SK-N-SH (cell line): Measurements from ENCODE around the gene OCIAD2. TPM values are rescaled to one million over a fixed set of nuclear protein-coding genes. Genes with fewer than 3 reads are reported as not detected.
A peak's percentile ranks its signal among the peaks of the same experiment; 100 is the strongest.

ENCODE experiments used
- CTCF ChIA-PET: fragments of 300-600, 350-600 bp; formaldehyde crosslinking; extraction: SDS; loops from one replicate; lab custom pipeline; 2021; lab: Yijun Ruan, JAX
- POLR2A ChIA-PET: fragments of 350-600 bp; sonication (Branson Sonifier 250); formaldehyde crosslinking; extraction: SDS; loops from one replicate; lab custom pipeline; 2020; ENCODE audit warnings: antibody characterized with exemption, inconsistent platforms; lab: Yijun Ruan, JAX
- DNase-seq: peaks from one replicate; pipeline ENCODE4 v3.0.0; 2012
- H2AFZ ChIP-seq: fragments of 200-600 bp; sonication (generic); 2 replicates; pipeline ENCODE4 v1.8.1; 2016; ENCODE audit warnings: antibody characterized with exemption, mild to moderate bottlenecking, low read depth
- H3F3A ChIP-seq: fragments of 200-600 bp; sonication (generic); replicated peaks from 2 replicates; pipeline ENCODE3; 2016; ENCODE audit warnings: antibody characterized with exemption, mild to moderate bottlenecking; ENCODE audit not compliant: insufficient read depth
- H3K27ac ChIP-seq, 2 experiments: fragments of 200-500 bp in 1 of 2; fragments of 200-600 bp in 1 of 2; sonication (Bioruptor generic) in 1 of 2; sonication (generic), shearing (Covaris generic) in 1 of 2; 2 replicates each; pipeline versions ENCODE4 v1.5.1 to v1.6.1; 2014 to 2016; ENCODE audit warnings: low read depth in 2 of 2, inconsistent platforms in 1 of 2, low read length in 1 of 2, mild to moderate bottlenecking in 1 of 2, mixed read lengths in 1 of 2
- H3K27me3 ChIP-seq: fragments of 200-600 bp; sonication (generic), shearing (Covaris generic); 2 replicates; pipeline ENCODE4 v1.6.1; 2016; ENCODE audit warnings: mixed run types; ENCODE audit not compliant: insufficient read depth
- H3K36me3 ChIP-seq, 2 experiments: fragments of 200-500 bp in 1 of 2; fragments of 200-600 bp in 1 of 2; sonication (Bioruptor generic) in 1 of 2; sonication (generic) in 1 of 2; replicated peaks in 1 of 2; 2 replicates each; pipeline versions ENCODE3 to v1.5.1; 2014 to 2016; ENCODE audit warnings: low read length in 1 of 2, mild to moderate bottlenecking in 1 of 2; ENCODE audit not compliant: insufficient read depth in 2 of 2, control insufficient read depth in 1 of 2
- H3K4me1 ChIP-seq, 2 experiments: fragments of 200-500 bp in 1 of 2; fragments of 200-600 bp in 1 of 2; sonication (Bioruptor generic) in 1 of 2; sonication (generic), shearing (Covaris generic) in 1 of 2; 2 replicates each; pipeline versions ENCODE4 v1.5.1 to v1.6.1; 2014 to 2016; ENCODE audit warnings: low read depth in 1 of 2, low read length in 1 of 2, mixed run types in 1 of 2; ENCODE audit not compliant: insufficient read depth in 2 of 2, control insufficient read depth in 1 of 2
- H3K4me2 ChIP-seq: fragments of 200-600 bp; sonication (generic), shearing (Covaris generic); 2 replicates; pipeline ENCODE4 v1.6.1; 2017; ENCODE audit warnings: mixed run types
- H3K4me3 ChIP-seq, 2 experiments: fragments of 200-500 bp in 1 of 2; fragments of 200-600 bp in 1 of 2; sonication (Bioruptor generic) in 1 of 2; sonication (generic), shearing (Covaris generic) in 1 of 2; 2 replicates each; pipeline versions ENCODE4 v1.5.1 to v1.8.1; 2014 to 2016; ENCODE audit warnings: low read depth in 2 of 2, inconsistent platforms in 1 of 2, low read length in 1 of 2, mild to moderate bottlenecking in 1 of 2, mixed read lengths in 1 of 2, moderate library complexity in 1 of 2
- H3K79me2 ChIP-seq: fragments of 200-600 bp; sonication (generic); 2 replicates; pipeline ENCODE4 v1.8.1; 2017; ENCODE audit warnings: mild to moderate bottlenecking; ENCODE audit not compliant: insufficient read depth
- H3K9ac ChIP-seq: fragments of 200-600 bp; sonication (generic); 2 replicates; pipeline ENCODE4 v1.6.1; 2017; ENCODE audit warnings: mixed run types
- H3K9me2 ChIP-seq: fragments of 200-600 bp; sonication (generic); 2 replicates; pipeline ENCODE4 v1.6.1; 2017; ENCODE audit warnings: mixed run types
- H3K9me3 ChIP-seq: fragments of 200-600 bp; sonication (generic); 2 replicates; pipeline ENCODE4 v1.6.1; 2017; ENCODE audit warnings: mixed run types, mild to moderate bottlenecking, moderate library complexity
- H4K20me1 ChIP-seq: fragments of 200-600 bp; sonication (generic); 2 replicates; pipeline ENCODE4 v1.6.1; 2017; ENCODE audit warnings: mild to moderate bottlenecking, mixed run types; ENCODE audit not compliant: insufficient read depth
- CHD2 ChIP-seq: fragments of 150-350 bp; IDR thresholded peaks from 2 replicates; pipeline ENCODE4 v1.6.1; 2018; ENCODE audit warnings: low read length; ENCODE audit not compliant: partially characterized antibody
- CTCF ChIP-seq: fragments of 200-600 bp; sonication (generic); IDR thresholded peaks from 2 replicates; pipeline ENCODE4 v1.6.1; 2017; ENCODE audit warnings: antibody characterized with exemption, mild to moderate bottlenecking, moderate library complexity
- EP300 ChIP-seq, 2 experiments: IDR thresholded peaks; 2 replicates each; pipeline versions ENCODE4 v1.4.0 to v1.6.1; 2012; ENCODE audit warnings: borderline replicate concordance in 1 of 2, low read depth in 1 of 2, low read length in 1 of 2
- EZH2phosphoT487 ChIP-seq: fragments of 200-600 bp; sonication (generic); IDR thresholded peaks from 2 replicates; pipeline ENCODE4 v1.6.1; 2017; ENCODE audit warnings: low read depth, mixed run types, mild to moderate bottlenecking, antibody characterized with exemption, moderate library complexity, borderline replicate concordance
- FOXJ3 ChIP-seq: sonication (generic); formaldehyde crosslinking; IDR thresholded peaks from 2 replicates; pipeline ENCODE4 v1.5.1; 2020; ENCODE audit warnings: mild to moderate bottlenecking, missing genetic modification reagents
- IRF3 ChIP-seq: fragments of 150-350 bp; IDR thresholded peaks from 2 replicates; pipeline ENCODE4 v1.6.1; 2016; ENCODE audit warnings: mild to moderate bottlenecking, low read depth, low read length
- JUND ChIP-seq: IDR thresholded peaks from 2 replicates; pipeline ENCODE4 v1.4.0; 2012
- PBX3 ChIP-seq: IDR thresholded peaks from 2 replicates; pipeline ENCODE4; 2012
- RAD21 ChIP-seq: IDR thresholded peaks from 2 replicates; pipeline ENCODE4 v1.6.1; 2012; ENCODE audit warnings: mild to moderate bottlenecking, low read length
- RCOR1 ChIP-seq: fragments of 150-350 bp; IDR thresholded peaks from 2 replicates; pipeline ENCODE4 v1.6.1; 2017; ENCODE audit warnings: antibody characterized with exemption, low read length
- REST ChIP-seq: IDR thresholded peaks from 2 replicates; pipeline ENCODE4 v1.6.1; 2012; ENCODE audit warnings: mild to moderate bottlenecking, low read depth, low read length, moderate library complexity
- RXRA ChIP-seq: IDR thresholded peaks from 2 replicates; pipeline ENCODE4 v1.4.0; 2012; ENCODE audit warnings: low read depth, mild to moderate bottlenecking, borderline replicate concordance
- SMC3 ChIP-seq: IDR thresholded peaks from 2 replicates; pipeline ENCODE4 v1.6.1; 2012; ENCODE audit warnings: low read depth, low read length, improper control_type of control experiment
- TAF1 ChIP-seq: IDR thresholded peaks from 2 replicates; pipeline ENCODE4 v1.6.1; 2012; ENCODE audit warnings: low read depth, mild to moderate bottlenecking, low read length, moderate library complexity, borderline replicate concordance
- TCF12 ChIP-seq: IDR thresholded peaks from 2 replicates; pipeline ENCODE4 v1.4.0; 2012
- USF2 ChIP-seq: fragments of 150-350 bp; IDR thresholded peaks from 2 replicates; pipeline ENCODE4 v1.6.1; 2017; ENCODE audit warnings: antibody characterized with exemption, low read length, low read depth, borderline replicate concordance
- YY1 ChIP-seq: IDR thresholded peaks from 2 replicates; pipeline ENCODE4 v1.4.0; 2012; ENCODE audit warnings: low read depth, mild to moderate bottlenecking
- ZBTB33 ChIP-seq: IDR thresholded peaks from 2 replicates; pipeline ENCODE4 v1.4.0; 2012; ENCODE audit warnings: low read depth, borderline replicate concordance
- WGBS: methylation state at CpG from one replicate; pipeline ENCODE4 v1.1.6; 2017; ENCODE audit warnings: low lambda C conversion rate; 5-methylcytosine and 5-hydroxymethylcytosine counted together
- polyA plus RNA-seq, 3 experiments: library from polyadenylated mRNA; depleted of rRNA; stranded (reverse); fragments of >200 nt; gene quantifications; 2 replicates each; pipeline ENCODE4 v1.2.3, GENCODE V29; 2012

The OCIAD2 gene
- polyA plus RNA-seq, 1 of the 3 experiments (the other 2 are of a cell fraction) = 387 TPM

GRCh38 chr4:48910511-48910910, 3.9 kb upstream of the OCIAD2 start (continued):
- TF ChIP-seq USF2 (no peak), ZBTB33 (no peak), REST (no peak)

GRCh38 chr4:48909697-48910096, 3.1 kb upstream of the OCIAD2 start:
- Histone ChIP-seq H4K20me1 (no peaks in the 10 kb centered on the region), H3K4me1 (peaks cover 16 to 25% of the 10 kb centered on the region in 2 experiments), H3F3A (peaks cover 47% of the 10 kb centered on the region), H3K9ac (peak overlapping the region; percentile 21; the same call in 1 of the 2 replicates), H3K36me3 (no peaks in the 10 kb centered on the region), H3K9me2 (no peaks in the 10 kb centered on the region), H3K27ac (peak overlapping the region; percentile 50 to 88; a peak in 3 of 4 replicates), H3K79me2 (peaks cover 18% of the 10 kb centered on the region), H3K27me3 (no peaks in the 10 kb centered on the region), H2AFZ (peak overlapping the region; percentile 45; the same call in 1 of the 2 replicates), H3K4me3 (no peak overlapping the region), H3K9me3 (no peaks in the 10 kb centered on the region), H3K4me2 (peak overlapping the region; percentile 67)
- 10% methylated on average over 3 of the region's 3 CpGs for WGBS
- ChIA-PET CTCF (interaction anchor here (1.4 kb wide), 1 partner anchor 53 kb away, joined by 3 read pairs; no protein-coding TSS in a partner anchor), POLR2A (no interaction called here)
- DNase-seq = peak; percentile 17
- no peak for TF ChIP-seq IRF3
- no peak for TF ChIP-seq RCOR1
- peak; percentile 28; the same call in 1 of the 2 replicates for TF ChIP-seq YY1
- TF ChIP-seq SMC3 = no peak
- no peak for TF ChIP-seq RAD21
- no peak for TF ChIP-seq USF2
- no peak for TF ChIP-seq FOXJ3 (CRISPR knock-in tag)
- TF ChIP-seq PBX3 = peak; percentile 73
- no peak for TF ChIP-seq EZH2phosphoT487
- no peak for TF ChIP-seq CTCF
- TF ChIP-seq EP300 (IDR thresholded peaks at IDR 0.05; ENCODE audit: borderline replicate concordance in 1 of 2, low read depth in 1 of 2, low read length in 1 of 2) = peak in 1 of 2 experiments; percentile 86; a peak in 1 of 4 replicates
- TF ChIP-seq TCF12 = peak; percentile 86
- TF ChIP-seq RXRA = peak; percentile 75
- no peak; the same call in 1 of the 2 replicates for TF ChIP-seq TAF1
- no peak for TF ChIP-seq CHD2
- TF ChIP-seq JUND = peak; percentile 96
